HG02678 (cell line): ENCODE measurements around the gene PAX7.

Source experiments
- ATAC-seq: cut with Tn5 transposase; IDR thresholded peaks from one replicate; pipeline ENCODE4 v1.9.1; 2021; ENCODE audit warnings: mild to moderate bottlenecking, moderate library complexity; ENCODE audit not compliant: unreplicated experiment

The PAX7 gene

GRCh38 chr1:18640228-18641004 lies 9.8 kb downstream of the PAX7 start:
- no peak for ATAC-seq

- no peak for ATAC-seq
Measured at GRCh38 chr1:18641005-18641941, 10.6 kb downstream of the PAX7 start.

GRCh38 chr1:18642278-18643095 lies 11.8 kb downstream of the PAX7 start:
- no peak for ATAC-seq

GRCh38 chr1:18643154-18644012 lies 12.7 kb downstream of the PAX7 start:
- ATAC-seq: no peak

GRCh38 chr1:18644013-18644399 lies 13.4 kb downstream of the PAX7 start:
- ATAC-seq: no peak

- ATAC-seq: no peak
Measured at GRCh38 chr1:18644446-18644845, 13.8 kb downstream of the PAX7 start.

GRCh38 chr1:18644973-18645746 lies 14.5 kb downstream of the PAX7 start:
- ATAC-seq: no peak

- ATAC-seq: no peak
Measured at GRCh38 chr1:18645747-18646090, 15.1 kb downstream of the PAX7 start.

- no peak for ATAC-seq
Measured at GRCh38 chr1:18646091-18646785, 15.6 kb downstream of the PAX7 start.

GRCh38 chr1:18646786-18647410 lies 16.3 kb downstream of the PAX7 start:
- ATAC-seq: no peak

- no peak for ATAC-seq
Measured at GRCh38 chr1:18647681-18648214, 17.1 kb downstream of the PAX7 start.

GRCh38 chr1:18649693-18650370 lies 19.2 kb downstream of the PAX7 start:
- ATAC-seq: no peak

GRCh38 chr1:18651713-18652112 lies 21.1 kb downstream of the PAX7 start:
- no peak for ATAC-seq

- no peak for ATAC-seq
Measured at GRCh38 chr1:18652791-18653190, 22.1 kb downstream of the PAX7 start.

- ATAC-seq: no peak
Measured at GRCh38 chr1:18653367-18653766, 22.7 kb downstream of the PAX7 start.

GRCh38 chr1:18653916-18654315 lies 23.3 kb downstream of the PAX7 start:
- no peak for ATAC-seq

- no peak for ATAC-seq
Measured at GRCh38 chr1:18654599-18654998, 24.0 kb downstream of the PAX7 start.
